ENCODE results near the gene ARHGAP15. TPM values are rescaled to one million over a fixed set of nuclear protein-coding genes. Genes with fewer than 3 reads are reported as not detected.

ARHGAP15 gene
- total RNA-seq, 1 donor = 334 TPM

DNA sequence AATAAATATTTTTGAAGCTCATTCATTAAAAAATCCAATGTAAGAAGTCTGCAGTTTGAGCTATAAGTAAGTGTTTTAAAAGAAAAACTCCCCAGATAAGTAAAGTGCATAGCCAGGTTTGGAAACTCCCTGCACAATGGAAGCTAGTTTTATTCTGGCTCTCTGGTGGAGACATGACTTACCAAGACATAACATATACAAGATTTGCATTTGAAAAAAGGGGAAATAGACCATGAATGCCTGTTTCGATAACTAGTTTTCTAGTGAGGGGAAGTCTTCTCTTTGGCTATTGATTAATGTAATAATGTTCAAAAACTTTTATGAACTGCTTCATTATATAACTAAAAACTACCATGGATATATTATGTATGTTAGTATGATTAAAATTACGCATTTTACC lies 435.2 kb downstream of the ARHGAP15 start:
- no peaks in the 10 kb centered on the region for H3K4me1 ChIP-seq (ENCODE audit: insufficient read depth, low read length)
- H3K4me3 ChIP-seq (ENCODE audit: low read length) = no peak overlapping the region
- H3K27me3 ChIP-seq (ENCODE audit: insufficient read depth, low read length) = no peaks in the 10 kb centered on the region
- H3K9me3 ChIP-seq (ENCODE audit: low read depth, low read length) = no peaks in the 10 kb centered on the region

DNA sequence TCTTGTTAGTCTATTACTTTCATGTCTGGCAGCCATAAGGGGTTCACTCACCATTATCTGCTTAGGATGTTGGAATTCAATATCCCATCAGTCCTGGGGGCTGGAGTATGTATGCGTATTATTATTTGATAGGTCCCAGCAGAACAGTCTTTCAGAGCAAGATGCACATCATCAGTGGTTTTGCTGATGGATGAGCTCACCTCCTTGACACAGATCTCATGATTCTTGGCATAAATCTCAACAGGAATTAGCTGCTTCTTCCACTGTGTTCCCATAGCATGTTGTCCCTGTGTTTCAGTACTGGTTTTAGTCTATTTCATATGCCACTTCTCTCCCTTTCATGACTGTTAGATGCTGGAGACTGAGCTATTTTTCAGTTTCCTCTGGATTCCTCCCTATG lies 442.5 kb downstream of the ARHGAP15 start:
- Histone ChIP-seq H3K4me1 (ENCODE audit: insufficient read depth, low read length) (no peaks in the 10 kb centered on the region), H3K27me3 (ENCODE audit: insufficient read depth, low read length) (no peaks in the 10 kb centered on the region), H3K9me3 (ENCODE audit: low read depth, low read length) (no peaks in the 10 kb centered on the region), H3K4me3 (ENCODE audit: low read length) (no peak overlapping the region)

DNA sequence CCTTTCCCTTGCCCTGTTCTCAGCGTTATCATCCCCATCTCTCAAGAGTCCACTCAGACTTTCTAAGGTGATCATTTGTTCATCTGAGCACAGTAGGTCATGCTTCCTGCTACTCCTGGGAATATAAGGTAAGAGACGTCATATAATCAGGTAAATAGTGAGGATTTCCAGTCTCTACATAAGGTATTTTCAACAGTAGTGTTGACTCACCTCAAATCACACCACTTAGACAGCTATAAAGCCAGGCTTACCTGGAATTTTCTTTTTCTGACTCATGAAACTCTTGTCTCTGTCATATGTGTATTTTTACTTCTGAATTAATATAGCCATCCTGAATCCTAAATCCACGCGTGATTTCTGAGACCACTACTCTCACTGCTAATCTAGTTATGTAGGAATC lies 443.2 kb downstream of the ARHGAP15 start:
- Histone ChIP-seq H3K4me3 (ENCODE audit: low read length) (no peak overlapping the region), H3K27me3 (ENCODE audit: insufficient read depth, low read length) (no peaks in the 10 kb centered on the region)

DNA sequence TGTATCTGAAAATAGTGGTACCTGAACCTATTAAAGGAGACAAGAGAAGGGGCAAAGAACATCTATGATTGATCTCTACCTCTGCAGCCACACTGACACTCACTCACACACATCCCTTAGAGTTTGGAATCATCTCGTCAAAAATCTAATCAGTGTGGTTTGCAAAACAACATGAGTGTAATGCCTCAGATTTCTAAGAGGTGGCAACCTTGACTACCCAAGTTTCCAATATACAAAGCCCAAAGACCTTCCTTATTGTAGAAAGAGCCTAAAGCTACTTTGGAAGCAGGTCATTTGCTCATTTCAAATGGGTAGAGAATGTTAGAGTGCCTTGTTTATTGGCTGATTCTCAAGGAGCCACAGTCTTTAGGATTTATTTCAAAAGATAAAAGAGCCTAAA lies 444.9 kb downstream of the ARHGAP15 start:
- Histone ChIP-seq H3K4me1 (ENCODE audit: insufficient read depth, low read length) (no peaks in the 10 kb centered on the region), H3K4me3 (ENCODE audit: low read length) (no peak overlapping the region), H3K27me3 (ENCODE audit: insufficient read depth, low read length) (no peaks in the 10 kb centered on the region), H3K9me3 (ENCODE audit: low read depth, low read length) (no peaks in the 10 kb centered on the region)

More for the DNA sequence above, 443.2 kb downstream of the ARHGAP15 start:
- no peaks in the 10 kb centered on the region for H3K4me1 ChIP-seq (ENCODE audit: insufficient read depth, low read length)
- no peaks in the 10 kb centered on the region for H3K9me3 ChIP-seq (ENCODE audit: low read depth, low read length)

DNA sequence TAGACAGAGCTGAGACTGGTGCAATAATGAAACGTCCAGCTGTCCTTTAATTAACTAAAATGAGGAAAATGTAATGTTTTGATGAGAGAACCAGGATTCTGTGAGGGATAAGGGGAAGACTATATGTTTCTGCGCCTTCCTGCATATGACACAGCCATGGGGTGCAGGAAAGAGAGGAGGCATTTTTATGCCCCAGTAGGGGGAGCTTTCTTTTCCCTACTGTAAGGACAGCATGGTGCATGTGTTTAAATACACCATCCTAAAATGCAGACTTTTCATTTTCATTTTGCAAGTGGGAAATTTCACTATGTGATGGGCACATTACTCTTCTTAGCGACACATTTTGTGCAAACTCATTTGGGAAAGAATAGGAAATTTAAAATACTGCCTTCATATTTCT lies 446.1 kb downstream of the ARHGAP15 start:
- Histone ChIP-seq H3K4me3 (ENCODE audit: low read length) (no peak overlapping the region), H3K27me3 (ENCODE audit: insufficient read depth, low read length) (no peaks in the 10 kb centered on the region), H3K4me1 (ENCODE audit: insufficient read depth, low read length) (no peaks in the 10 kb centered on the region), H3K9me3 (ENCODE audit: low read depth, low read length) (no peaks in the 10 kb centered on the region)

DNA sequence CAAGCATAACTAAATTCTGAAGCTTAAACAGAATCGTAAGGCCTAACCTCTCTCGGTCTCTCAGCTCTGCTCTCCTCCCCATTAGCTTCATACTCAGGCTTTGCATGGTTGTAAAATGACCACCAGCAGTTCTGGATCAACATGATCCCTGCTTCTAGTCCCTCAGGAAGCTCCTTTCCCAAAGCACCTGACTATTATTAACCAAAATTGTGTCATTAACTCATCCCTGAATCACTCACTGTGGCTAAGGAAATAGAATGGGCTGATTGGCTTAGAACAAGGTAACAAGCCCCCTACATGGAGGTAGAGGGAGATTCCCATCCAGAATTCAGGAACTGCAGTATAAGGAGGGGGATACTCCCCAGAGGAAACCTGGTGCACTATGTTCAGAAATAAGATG lies 448.3 kb downstream of the ARHGAP15 start:
- Histone ChIP-seq H3K4me1 (ENCODE audit: insufficient read depth, low read length) (no peaks in the 10 kb centered on the region), H3K27me3 (ENCODE audit: insufficient read depth, low read length) (no peaks in the 10 kb centered on the region), H3K9me3 (ENCODE audit: low read depth, low read length) (no peaks in the 10 kb centered on the region), H3K4me3 (ENCODE audit: low read length) (no peak overlapping the region)

DNA sequence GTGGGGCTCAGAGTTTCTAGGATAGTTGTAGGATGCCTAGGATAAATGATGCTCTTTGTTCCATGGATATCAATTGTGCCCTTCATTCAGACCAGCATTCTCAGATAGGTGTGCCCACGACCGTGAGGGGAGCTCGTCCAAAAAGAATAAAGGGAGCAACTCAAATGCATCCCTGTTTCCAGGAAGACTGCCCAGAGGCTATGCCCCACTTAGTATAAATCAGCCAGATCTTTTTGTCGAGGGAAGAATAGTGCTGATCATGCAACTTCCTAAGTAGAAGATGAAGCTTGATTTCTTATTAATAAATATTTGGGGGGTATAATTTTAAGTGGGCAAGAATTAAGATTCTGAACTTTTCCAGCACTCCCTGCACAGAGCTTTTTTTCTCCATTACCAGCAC lies 450.2 kb downstream of the ARHGAP15 start:
- no peaks in the 10 kb centered on the region for H3K4me1 ChIP-seq (ENCODE audit: insufficient read depth, low read length)
- no peak overlapping the region for H3K4me3 ChIP-seq (ENCODE audit: low read length)
- H3K27me3 ChIP-seq (ENCODE audit: insufficient read depth, low read length) = no peaks in the 10 kb centered on the region
- no peaks in the 10 kb centered on the region for H3K9me3 ChIP-seq (ENCODE audit: low read depth, low read length)

DNA sequence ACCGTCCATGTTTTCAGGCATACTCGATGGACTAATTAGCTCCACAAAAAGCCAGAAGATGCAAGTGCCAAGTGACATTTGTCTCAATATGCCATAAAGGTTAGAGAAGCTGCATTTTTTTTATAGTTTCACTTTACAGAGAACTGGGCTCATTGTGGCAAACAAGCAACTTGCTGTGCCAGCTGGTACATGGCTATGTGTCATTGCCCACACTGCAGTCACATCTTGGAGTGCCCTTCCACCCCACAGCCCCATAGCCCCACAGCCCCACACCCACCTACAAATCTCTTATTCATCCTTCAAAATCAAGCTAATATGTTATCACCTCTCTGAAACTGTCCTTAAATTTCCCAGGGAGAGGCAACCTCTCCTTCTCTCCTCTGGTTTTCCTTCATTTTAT lies 451.9 kb downstream of the ARHGAP15 start:
- Histone ChIP-seq H3K9me3 (ENCODE audit: low read depth, low read length) (no peaks in the 10 kb centered on the region), H3K27me3 (ENCODE audit: insufficient read depth, low read length) (no peaks in the 10 kb centered on the region), H3K4me1 (ENCODE audit: insufficient read depth, low read length) (no peaks in the 10 kb centered on the region), H3K4me3 (ENCODE audit: low read length) (no peak overlapping the region)

DNA sequence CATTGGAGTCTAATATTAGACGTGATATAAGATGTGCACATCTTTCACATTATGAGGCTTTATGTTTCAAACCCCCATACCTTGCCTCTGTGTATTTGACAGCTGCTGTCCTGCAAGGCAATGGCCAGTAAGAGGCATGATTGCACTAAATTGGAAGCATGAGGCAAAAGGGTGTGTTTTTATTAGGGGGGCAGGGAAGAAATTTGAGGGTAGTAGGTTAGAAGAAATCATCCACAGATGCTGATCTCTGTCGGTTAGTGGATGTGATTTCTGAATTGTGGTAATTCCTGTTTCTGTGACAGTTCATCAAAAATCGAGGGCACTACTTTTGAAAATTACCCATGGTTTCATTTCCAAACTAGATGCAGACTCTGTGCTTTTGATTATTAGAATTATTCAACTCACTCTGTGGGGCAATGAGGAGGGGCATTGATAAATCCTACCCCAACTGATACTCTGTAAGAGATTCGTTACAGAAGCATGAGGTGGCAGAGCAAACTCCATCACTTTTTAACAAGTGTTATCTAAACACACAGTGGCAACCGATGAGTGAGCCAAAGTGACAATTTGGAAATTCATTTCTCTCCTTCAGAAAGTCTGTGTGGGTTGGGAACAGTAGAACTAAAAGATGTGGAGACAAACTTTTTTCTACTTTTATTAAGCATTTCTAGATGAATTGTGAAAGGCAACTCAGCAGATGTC lies 453.0 kb downstream of the ARHGAP15 start:
- Histone ChIP-seq H3K9me3 (ENCODE audit: low read depth, low read length) (no peaks in the 10 kb centered on the region), H3K4me1 (ENCODE audit: insufficient read depth, low read length) (peaks cover 4% of the 10 kb centered on the region), H3K27me3 (ENCODE audit: insufficient read depth, low read length) (no peaks in the 10 kb centered on the region), H3K4me3 (ENCODE audit: low read length) (no peak overlapping the region)

DNA sequence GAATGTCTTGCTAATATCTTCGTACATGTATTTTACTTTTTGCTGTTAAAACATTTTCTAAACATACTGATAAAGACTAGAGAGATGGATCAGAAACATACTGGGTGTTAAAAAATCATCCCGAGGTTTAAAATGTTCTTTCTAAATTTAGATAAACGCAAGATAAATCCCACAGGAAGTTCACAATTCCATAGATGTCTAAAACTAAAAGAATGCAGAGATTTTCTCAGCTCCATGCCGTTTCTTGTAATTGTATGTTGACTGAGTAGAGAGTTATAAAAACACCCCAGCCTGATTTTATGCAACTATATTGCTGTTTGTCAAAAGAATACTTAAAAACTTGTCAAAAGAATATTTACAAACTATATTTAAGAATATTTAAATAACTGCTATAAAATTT lies 455.7 kb downstream of the ARHGAP15 start:
- Histone ChIP-seq H3K9me3 (ENCODE audit: low read depth, low read length) (no peaks in the 10 kb centered on the region), H3K27me3 (ENCODE audit: insufficient read depth, low read length) (no peaks in the 10 kb centered on the region), H3K4me3 (ENCODE audit: low read length) (no peak overlapping the region), H3K4me1 (ENCODE audit: insufficient read depth, low read length) (peaks cover 12% of the 10 kb centered on the region)

DNA sequence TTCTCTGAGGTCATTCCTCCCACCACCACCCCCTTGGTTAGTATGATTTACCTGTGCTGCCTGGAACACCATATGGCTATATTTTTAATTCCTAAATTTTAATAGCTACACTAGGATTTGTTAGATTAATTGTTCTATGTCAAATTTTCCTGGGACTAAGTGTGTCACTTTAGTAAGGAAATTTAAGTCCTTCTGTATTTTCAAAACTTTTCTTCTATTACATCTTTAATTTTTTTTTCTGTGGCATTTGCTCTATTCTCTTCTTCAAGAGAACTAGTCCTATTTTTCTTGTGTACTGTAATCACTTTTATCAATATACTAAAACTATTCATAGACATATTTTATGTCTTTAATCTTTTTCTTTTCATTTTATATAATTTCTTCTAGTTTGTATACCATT lies 456.9 kb downstream of the ARHGAP15 start:
- Histone ChIP-seq H3K4me3 (ENCODE audit: low read length) (no peak overlapping the region), H3K27me3 (ENCODE audit: insufficient read depth, low read length) (no peaks in the 10 kb centered on the region), H3K4me1 (ENCODE audit: insufficient read depth, low read length) (peaks cover 12% of the 10 kb centered on the region), H3K9me3 (ENCODE audit: low read depth, low read length) (no peaks in the 10 kb centered on the region)

DNA sequence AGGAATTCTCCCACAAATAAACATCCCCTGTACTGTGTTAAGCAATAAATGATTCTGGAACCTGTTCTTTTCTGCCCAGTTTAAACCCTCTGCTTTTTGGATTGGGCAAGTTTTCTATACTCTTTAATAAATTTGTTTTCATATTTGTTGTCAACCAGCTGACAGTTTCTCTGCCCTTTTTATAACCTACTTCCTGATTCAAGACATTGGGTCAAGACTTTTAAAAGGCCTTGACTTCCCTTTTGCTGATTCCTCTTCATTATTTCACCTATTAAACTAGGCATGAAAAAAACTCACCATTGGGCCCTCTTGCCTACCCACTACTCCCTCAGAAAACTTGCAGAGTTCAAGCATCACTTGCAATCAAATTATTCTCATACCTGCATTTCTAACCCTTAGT lies 459.5 kb downstream of the ARHGAP15 start:
- no peaks in the 10 kb centered on the region for H3K27me3 ChIP-seq (ENCODE audit: insufficient read depth, low read length)

DNA sequence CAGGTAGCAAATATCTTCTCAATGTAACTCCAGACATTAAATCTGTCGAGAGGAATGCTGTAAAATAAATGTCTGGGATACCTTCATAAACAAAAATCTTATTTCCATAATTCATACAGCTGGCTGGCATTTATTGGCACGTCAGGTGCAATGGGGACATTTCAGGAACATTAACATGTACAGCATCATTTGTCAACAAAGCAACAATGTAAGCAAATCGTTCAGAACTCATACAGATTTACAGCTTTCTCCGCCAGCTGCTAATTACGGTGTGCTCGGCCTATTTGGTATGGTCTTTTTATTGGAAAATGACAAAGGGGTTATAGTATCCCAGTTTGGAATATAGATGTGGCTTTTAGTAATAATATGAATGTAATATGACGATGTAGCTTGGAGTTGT lies 464.9 kb downstream of the ARHGAP15 start:
- Histone ChIP-seq H3K4me3 (ENCODE audit: low read length) (no peak overlapping the region), H3K27me3 (ENCODE audit: insufficient read depth, low read length) (no peaks in the 10 kb centered on the region), H3K4me1 (ENCODE audit: insufficient read depth, low read length) (no peaks in the 10 kb centered on the region), H3K9me3 (ENCODE audit: low read depth, low read length) (no peaks in the 10 kb centered on the region)

More for the DNA sequence above, 459.5 kb downstream of the ARHGAP15 start:
- H3K4me1 ChIP-seq (ENCODE audit: insufficient read depth, low read length) = peaks cover 12% of the 10 kb centered on the region
- no peak overlapping the region for H3K4me3 ChIP-seq (ENCODE audit: low read length)
- no peaks in the 10 kb centered on the region for H3K9me3 ChIP-seq (ENCODE audit: low read depth, low read length)

DNA sequence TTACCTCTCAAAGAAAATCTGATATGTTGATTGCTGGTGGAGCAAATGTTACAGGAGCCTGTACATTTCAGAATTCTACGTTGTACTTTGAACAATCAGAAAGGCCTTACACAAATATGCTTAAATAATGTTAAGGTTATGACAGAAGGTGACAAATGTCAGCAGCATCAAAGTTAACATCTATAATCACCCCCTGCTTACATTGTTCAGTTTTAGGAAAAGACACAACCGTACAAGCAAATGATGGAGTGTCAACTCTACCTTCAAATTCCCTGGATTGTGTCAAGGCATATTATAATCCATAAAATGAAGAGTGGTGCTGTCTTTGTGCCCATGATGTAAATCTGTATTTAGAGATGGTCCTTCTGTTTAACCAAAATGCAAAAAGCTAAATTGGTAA lies 465.5 kb downstream of the ARHGAP15 start:
- H3K27me3 ChIP-seq (ENCODE audit: insufficient read depth, low read length) = no peaks in the 10 kb centered on the region
- no peaks in the 10 kb centered on the region for H3K9me3 ChIP-seq (ENCODE audit: low read depth, low read length)
- no peaks in the 10 kb centered on the region for H3K4me1 ChIP-seq (ENCODE audit: insufficient read depth, low read length)

DNA sequence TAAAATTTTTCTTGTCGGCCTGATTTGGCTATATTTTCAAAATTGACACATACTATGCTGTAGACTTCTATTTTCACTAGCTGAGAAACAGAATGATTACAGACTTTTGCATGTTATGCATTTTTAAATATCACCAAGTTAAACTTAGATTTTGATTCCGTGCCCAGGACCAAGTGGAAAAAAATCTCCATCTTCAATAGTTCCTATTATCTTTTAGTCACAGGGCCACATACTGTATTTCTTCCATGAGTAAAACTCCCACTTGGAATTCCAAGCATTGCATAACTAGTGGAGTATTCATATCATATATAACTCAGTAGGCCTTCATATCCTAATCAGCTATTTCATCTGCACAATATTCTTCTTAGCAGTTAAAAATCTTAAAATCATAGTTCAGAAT lies 470.9 kb downstream of the ARHGAP15 start:
- no peaks in the 10 kb centered on the region for H3K9me3 ChIP-seq (ENCODE audit: low read depth, low read length)
- H3K4me1 ChIP-seq (ENCODE audit: insufficient read depth, low read length) = no peaks in the 10 kb centered on the region
- no peaks in the 10 kb centered on the region for H3K27me3 ChIP-seq (ENCODE audit: insufficient read depth, low read length)
- no peak overlapping the region for H3K4me3 ChIP-seq (ENCODE audit: low read length)

More for the DNA sequence above, 465.5 kb downstream of the ARHGAP15 start:
- no peak overlapping the region for H3K4me3 ChIP-seq (ENCODE audit: low read length)

DNA sequence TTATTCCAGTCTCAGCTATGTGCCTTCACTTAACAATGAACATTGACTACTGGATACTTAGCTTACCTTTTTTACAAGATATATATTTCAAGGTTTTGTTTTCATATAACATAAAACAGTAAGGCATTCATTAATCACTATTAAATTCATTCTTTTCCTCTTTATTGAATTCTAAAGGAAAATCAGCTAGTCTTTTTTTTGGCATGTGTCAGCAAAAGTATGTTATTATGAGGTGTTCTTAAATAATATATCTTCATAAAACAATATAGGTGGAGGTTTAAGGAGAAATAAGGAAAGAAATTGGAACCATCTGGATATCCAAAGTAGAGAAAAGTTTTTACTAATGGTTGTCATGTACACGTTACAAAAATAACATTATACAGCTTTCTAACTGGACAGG lies 472.6 kb downstream of the ARHGAP15 start:
- H3K4me3 ChIP-seq (ENCODE audit: low read length) = no peak overlapping the region
- no peaks in the 10 kb centered on the region for H3K27me3 ChIP-seq (ENCODE audit: insufficient read depth, low read length)
- H3K9me3 ChIP-seq (ENCODE audit: low read depth, low read length) = no peaks in the 10 kb centered on the region
- H3K4me1 ChIP-seq (ENCODE audit: insufficient read depth, low read length) = no peaks in the 10 kb centered on the region
